Parathyroid adenoma (tissue), 2 donors: ENCODE data around the gene SRP14.

ENCODE experiments used
- H2AFZ ChIP-seq: fragments of 300-600 bp; sonication (generic); one replicate; pipeline ENCODE4 v1.7.0; 2017; ENCODE audit warnings: antibody characterized with exemption, mild to moderate bottlenecking
- H3K27ac ChIP-seq: fragments of 300-600 bp; sonication (generic); one replicate; pipeline ENCODE4 v1.7.0; 2017
- H3K27me3 ChIP-seq: fragments of 300-600 bp; sonication (generic); one replicate; pipeline ENCODE4 v1.7.0; 2017; ENCODE audit warnings: low read length; ENCODE audit not compliant: control insufficient read depth, insufficient read depth
- H3K36me3 ChIP-seq: fragments of 300-600 bp; sonication (generic); one replicate; pipeline ENCODE4 v1.7.0; 2017; ENCODE audit warnings: low read length; ENCODE audit not compliant: control insufficient read depth, insufficient read depth
- H3K4me1 ChIP-seq: fragments of 300-600 bp; sonication (generic); one replicate; pipeline ENCODE4 v1.7.0; 2017; ENCODE audit warnings: control low read depth
- H3K4me2 ChIP-seq: fragments of 300-600 bp; sonication (generic); one replicate; pipeline ENCODE4 v1.7.0; 2017; ENCODE audit warnings: low read length
- H3K4me3 ChIP-seq: fragments of 300-600 bp; sonication (generic); one replicate; pipeline ENCODE4 v1.7.0; 2017; ENCODE audit warnings: low read depth, low read length
- H3K79me2 ChIP-seq: fragments of 300-600 bp; sonication (generic); one replicate; pipeline ENCODE4 v1.7.0; 2017; ENCODE audit warnings: control low read depth
- H3K9ac ChIP-seq: fragments of 300-600 bp; sonication (generic); one replicate; pipeline ENCODE4 v1.7.0; 2017; ENCODE audit warnings: mild to moderate bottlenecking
- H3K9me3 ChIP-seq: fragments of 300-600 bp; sonication (generic); one replicate; pipeline ENCODE4 v1.7.0; 2017; ENCODE audit warnings: low read length; ENCODE audit not compliant: control insufficient read depth
- CTCF ChIP-seq: fragments of 300-600 bp; sonication (generic); IDR thresholded peaks from one replicate; pipeline ENCODE4 v1.7.0; 2017; ENCODE audit warnings: antibody characterized with exemption, mild to moderate bottlenecking
- donor health status: primary hyperparathyroidism.

Gene SRP14

DNA sequence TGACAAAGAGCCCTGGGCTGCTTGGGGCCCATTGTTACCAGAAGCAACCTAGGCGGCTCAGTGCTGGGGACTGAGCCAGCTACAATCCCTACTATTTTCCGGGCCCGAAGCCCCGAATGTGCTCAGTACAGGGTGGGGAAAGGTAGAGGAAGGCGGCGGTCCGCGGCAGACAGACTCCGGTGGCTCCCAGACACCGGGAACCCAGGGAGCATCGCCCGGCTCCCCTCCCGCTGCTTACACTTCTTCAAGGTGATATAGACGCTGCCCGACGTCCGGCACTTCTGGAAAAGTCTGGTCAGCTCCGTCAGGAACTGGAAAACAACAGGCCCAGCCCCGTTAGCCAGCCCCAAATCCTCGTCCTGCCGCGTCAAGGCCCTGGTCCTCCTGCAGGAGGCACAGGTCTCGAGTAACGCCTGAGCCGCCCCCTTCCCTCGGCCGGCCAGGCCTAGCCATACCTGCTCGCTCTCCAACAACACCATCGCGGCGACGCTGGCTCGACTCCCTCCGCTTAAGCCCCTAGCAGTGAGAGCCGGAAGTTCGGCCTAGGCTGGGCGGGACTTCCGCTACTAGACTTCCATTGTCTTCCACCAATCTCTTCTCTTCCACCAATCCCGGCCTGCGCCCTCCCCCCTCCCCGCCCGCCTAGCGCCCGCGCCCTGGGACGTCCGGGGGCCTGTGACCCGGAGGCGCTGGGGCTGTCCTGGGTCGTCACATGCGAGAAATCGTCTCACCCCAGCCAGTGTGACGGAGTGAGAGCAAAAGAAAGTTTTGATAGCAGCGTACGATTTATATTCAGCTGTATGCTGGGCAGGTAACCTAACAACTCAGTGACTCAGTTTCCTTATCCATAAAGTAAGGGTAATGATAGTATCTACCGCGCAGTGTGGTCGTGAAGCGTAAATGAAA, at the start of gene SRP14:
Gene SRP14, minus strand, starts transcription at position 544 of the 906 bp plus-strand sequence. Its CDS starts 65 bp downstream, at position 479.
- Histone ChIP-seq H3K27me3 (no peaks in the 10 kb centered on the region), H3K36me3 (peaks cover 2% of the 10 kb centered on the region), H3K27ac (peak within 1 kb of the TSS; percentile 84), H3K79me2 (no peaks in the 10 kb centered on the region), H3K9me3 (no peaks in the 10 kb centered on the region), H3K9ac (peak within 1 kb of the TSS; percentile 64), H2AFZ (peak within 1 kb of the TSS; percentile 78), H3K4me2 (peak within 1 kb of the TSS; percentile 84), H3K4me1 (peaks cover 3% of the 10 kb centered on the region), H3K4me3 (peak within 1 kb of the TSS; percentile 98)
- peak; percentile 5 for TF ChIP-seq CTCF

GRCh38 chr15:40087991-40088928, 49.3 kb upstream of the SRP14 start:
- Histone ChIP-seq H2AFZ (no peak overlapping the region), H3K27me3 (no peaks in the 10 kb centered on the region), H3K4me3 (no peak overlapping the region), H3K27ac (no peak overlapping the region), H3K36me3 (no peaks in the 10 kb centered on the region), H3K4me2 (no peak overlapping the region), H3K79me2 (no peaks in the 10 kb centered on the region), H3K4me1 (peaks cover 31% of the 10 kb centered on the region), H3K9me3 (no peaks in the 10 kb centered on the region), H3K9ac (no peak overlapping the region)
- no peak for TF ChIP-seq CTCF

DNA sequence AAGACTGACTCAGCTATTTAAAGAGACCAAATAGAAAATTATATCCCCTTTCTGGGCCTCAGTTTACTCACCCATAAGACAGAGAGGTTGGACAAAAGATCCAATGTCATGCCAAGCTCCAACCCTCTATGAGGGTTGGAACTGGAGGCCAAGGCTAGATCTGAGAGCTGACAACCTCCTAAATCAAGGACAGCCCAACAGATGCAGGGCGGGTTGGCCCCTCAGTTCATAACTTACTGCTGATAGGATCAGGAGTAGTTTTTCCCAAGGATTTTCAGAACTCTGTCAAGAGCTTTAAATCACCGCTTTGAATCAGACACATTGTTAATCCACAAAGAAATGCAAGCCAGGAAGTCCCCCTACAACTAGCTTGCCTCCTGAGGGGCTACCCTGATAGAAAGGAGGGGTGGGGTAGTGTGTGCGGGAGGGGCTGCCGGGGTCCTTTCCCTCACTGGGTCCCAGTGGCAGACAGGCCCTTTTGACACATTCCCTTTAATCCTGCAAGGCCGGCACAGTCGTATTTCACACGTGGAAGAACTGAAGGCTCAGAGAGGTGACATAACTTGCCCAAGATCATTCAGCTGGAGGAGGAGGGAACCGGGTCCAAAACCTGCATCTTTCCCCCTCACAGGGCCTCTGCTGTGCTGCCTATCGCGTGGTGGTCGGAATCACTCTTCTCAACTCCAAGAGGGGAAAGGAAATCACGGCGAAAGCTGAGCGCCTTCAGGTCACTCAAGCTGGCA, 48.3 kb upstream of the SRP14 start:
- Histone ChIP-seq H3K27ac (no peak overlapping the region), H3K27me3 (no peaks in the 10 kb centered on the region), H2AFZ (no peak overlapping the region), H3K36me3 (no peaks in the 10 kb centered on the region), H3K9me3 (no peaks in the 10 kb centered on the region), H3K79me2 (no peaks in the 10 kb centered on the region), H3K4me1 (peaks cover 22% of the 10 kb centered on the region), H3K4me2 (no peak overlapping the region), H3K4me3 (no peak overlapping the region), H3K9ac (no peak overlapping the region)
- TF ChIP-seq CTCF, result no peak

- Histone ChIP-seq H3K4me2 (no peak overlapping the region), H3K79me2 (no peaks in the 10 kb centered on the region), H3K4me3 (no peak overlapping the region), H2AFZ (no peak overlapping the region), H3K9ac (no peak overlapping the region), H3K36me3 (no peaks in the 10 kb centered on the region), H3K9me3 (no peaks in the 10 kb centered on the region), H3K4me1 (peaks cover 19% of the 10 kb centered on the region), H3K27me3 (no peaks in the 10 kb centered on the region), H3K27ac (no peak overlapping the region)
- no peak for TF ChIP-seq CTCF
Observed at GRCh38 chr15:40085266-40085665, 46.3 kb upstream of the SRP14 start.
